NCI-H526 (cell line): Measurements from ENCODE around the gene USP36.
"Not testable (repeated sequence)": the region's sequence is repeated elsewhere in the genome, so short reads cannot be mapped to it uniquely, and the experiment has no call there.

Source experiments
- DNase-seq, 2 experiments: peaks; one replicate each; lab custom pipeline; 2025; lab: John Stamatoyannopoulos, UW

Gene USP36

DNA sequence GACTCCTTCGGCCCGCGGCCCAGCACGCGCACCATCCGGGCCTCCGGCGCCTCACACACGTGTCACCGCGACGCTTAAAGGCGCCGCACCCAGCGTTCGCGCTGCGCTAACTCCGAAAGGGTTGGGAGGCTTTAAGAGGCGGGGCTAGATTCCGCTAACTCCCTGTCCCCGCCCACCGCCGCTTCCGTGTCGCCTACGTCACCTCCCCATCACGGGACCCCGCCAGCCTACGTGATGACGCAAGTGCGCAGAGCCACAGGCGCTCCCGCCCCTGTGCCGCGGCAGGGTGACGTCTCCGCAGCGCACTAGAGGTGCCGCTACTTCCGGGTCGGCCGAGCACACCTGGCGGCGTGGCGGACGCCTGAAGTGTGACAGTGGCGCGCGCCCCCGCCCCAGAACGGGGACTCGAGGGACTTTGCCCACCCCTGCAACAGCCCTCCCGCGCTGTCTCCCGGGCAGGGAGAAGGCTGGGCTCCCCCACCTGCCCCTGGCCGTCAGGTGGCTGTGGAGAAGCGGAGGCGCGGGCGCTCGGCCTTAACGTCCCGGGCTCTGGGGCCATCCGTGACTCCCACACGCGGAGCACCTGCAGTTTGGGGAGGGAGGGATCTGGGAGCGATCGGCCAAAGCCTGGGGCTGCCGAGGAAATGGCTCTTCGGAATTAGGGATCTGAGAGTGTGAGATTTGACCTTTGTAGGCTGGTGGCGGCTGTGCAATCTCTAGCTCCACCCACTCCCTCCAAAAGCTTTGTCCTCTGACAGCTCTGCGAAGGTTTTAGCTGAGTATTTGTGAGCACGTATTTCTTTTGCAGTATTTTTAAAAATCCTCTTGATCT lies at the start of gene USP36:
Gene USP36, minus strand, starts transcription at position 35 of the 832 bp plus-strand sequence. CDS start 4,451 bp downstream, outside the sequence.
- DNase-seq = peak; percentile 97 to 100

DNA sequence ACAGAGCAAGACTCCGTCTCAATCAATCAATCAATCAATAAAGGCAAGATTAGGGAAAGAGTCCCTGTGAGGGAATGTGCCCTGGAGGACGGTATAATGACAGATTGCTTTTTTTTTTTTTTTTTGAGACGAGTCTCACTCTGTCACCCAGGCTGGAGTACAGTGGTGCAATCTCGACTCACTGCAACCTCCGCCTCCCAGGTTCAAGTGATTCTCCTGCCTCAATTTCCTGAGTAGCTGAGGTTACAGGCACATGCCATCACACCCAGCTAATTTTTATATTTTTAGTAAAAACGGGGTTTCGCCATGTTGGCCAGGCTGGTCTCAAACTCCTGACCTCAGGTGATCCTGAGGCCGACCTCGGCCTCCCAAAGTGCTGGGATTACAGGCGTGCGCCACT lies 49.5 kb upstream of the USP36 start:
- not testable (repeated sequence) for DNase-seq

DNA sequence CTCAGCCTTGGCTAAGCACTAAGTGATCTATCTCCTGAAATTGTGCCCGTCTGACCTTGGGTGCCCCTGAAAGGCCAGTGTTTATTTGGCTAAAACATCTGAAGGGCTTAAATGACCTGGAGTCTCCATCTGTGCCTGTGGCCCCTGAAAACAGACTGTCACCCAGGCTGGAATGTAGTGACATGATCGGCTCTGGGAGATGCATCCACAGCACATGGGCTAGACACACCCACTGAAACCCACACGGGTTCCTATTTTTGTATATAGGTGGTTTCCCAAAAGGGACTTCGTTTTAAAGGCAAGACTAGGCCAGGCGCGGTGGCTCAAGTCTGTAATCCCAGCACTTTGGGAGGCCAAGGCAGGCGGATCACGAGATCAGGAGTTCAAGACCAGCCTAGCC lies 48.9 kb upstream of the USP36 start:
- no peak for DNase-seq

DNA sequence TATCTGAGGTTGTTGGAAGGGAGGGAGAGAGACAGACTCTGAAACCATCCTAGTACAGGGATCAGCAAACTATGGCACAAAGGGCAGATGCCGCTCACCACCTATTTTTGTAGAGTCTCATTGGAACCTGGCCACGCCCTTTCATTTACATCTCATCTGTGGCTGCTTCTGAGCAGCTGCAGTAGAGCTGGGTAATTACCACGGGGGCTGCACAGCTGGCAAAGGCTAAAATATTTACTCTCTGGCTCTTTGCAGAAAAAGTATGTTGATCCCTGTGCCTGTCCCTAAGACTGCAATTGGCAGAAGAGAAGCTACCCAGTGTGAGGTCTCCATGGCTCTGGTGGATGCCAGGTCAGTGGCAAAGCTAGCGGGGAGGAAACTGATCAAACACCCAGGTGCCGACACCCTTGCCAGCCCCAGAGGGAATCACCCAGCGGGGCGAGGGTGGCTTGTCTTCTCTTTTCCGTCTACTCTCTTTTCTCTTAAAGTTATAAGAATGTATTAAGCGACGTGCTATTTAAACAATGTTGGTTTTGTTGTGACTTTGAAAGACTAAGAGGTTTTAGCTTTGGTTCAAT lies 48.4 kb upstream of the USP36 start:
- DNase-seq = peak; percentile 5 to 57

DNA sequence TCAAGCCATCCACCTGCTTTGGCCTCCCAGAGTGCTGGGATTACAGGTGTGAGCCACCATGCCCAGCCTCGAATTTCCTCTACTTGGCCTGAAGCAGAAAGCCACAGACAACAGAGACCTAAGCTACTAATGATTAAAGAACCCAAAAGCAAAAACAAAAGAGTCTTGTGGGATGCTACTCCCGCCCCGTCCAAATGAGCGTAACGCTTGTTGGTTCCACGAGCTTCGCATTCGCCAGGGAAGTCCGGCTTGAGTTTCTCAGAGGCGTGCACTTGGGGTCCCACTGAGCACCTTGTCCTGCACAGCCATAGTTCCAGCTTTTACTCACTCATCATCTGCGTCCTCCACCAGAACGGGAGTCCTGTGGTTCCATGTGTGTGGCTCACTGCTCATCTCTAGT lies 46.3 kb upstream of the USP36 start:
- DNase-seq = no peak

DNA sequence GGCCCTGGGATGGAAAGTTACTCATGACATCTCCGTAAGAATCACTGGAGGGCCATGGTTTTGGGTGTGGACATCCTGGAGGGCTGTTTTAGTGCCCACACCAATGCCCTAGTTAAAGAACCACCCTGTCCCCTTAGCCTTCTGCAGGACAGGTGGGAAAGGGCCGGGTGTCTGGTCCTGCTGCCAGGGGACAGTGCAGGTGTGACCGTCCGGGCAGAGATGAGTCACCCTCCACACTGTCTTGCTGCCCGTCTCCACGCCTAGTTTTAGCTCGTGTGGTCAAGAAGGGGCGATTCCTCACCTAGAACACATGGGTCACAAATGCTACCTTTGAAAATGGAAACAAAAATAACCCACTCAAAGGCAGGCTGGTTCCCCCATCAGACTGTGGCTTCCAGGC lies 45.3 kb upstream of the USP36 start:
- no peak for DNase-seq

DNA sequence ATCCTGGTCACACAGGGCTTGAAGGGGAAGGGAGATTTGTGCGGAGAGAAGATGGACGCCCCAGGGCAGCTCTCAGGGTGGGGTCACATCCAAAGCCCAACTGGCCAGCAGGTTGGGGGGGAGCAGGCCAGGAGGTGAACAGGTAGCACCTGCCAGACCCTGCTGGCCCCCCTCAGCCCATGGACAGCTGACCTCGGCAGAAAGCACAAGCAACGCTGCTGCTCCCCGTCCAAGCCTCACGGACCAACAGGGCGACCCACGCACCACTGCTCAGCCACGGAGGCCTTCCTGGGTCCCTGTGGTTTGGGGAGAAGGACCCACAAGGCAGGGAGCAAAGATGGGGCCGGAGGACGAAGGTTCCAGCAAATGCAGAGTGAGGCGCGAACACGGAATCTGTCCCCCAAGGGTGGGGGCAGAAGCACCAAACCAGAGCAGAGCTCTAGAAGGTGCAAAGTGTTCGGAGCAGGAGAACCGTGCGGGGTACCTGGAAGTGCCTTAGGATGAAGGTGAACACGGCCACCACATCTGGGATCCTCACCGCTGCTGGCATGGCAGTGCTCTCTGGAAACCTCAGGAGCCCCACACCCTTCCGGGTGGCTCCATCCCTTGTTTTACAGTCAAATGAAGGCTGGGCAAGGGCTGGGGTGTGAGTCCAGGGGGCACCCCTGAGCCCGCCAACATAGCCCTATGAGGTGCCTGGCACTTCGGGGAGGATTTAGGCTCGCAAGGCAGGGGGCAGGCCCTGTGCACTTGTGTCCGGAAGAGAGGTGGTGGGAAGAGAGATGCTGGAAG lies 44.5 kb upstream of the USP36 start:
- DNase-seq = no peak

DNA sequence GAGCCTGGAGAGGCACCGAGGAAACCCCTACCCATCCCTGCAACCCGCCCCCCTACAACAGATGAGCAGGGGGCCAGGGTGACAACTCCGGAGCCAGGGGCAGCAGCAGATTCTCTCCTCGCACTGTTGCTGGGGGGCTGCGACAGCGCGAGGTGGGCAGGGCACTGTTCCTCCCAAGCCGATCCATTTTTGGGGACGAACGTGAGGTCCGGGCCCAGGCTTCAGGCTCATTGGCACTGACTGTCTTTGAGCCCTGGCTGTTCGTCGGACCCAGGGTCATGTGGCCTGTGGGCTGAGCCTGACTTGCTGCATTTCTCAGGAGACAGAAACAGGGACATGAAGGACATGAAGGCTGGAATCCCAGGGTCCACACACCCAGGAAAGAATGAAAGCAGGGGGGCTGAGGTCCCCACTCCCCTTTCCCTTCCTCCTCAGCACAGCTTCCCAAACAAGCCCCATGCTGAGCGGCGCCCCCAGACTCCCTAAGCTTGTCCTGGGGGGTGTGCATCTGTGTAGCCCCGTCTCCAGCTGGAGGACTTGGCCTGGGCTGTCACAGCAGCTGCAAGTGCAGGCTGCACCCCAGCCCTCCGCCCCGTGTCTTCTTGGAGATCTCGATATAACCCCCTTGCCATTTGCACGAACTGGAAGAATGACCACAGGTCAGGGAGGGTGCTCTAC lies 43.7 kb upstream of the USP36 start:
- DNase-seq = no peak

DNA sequence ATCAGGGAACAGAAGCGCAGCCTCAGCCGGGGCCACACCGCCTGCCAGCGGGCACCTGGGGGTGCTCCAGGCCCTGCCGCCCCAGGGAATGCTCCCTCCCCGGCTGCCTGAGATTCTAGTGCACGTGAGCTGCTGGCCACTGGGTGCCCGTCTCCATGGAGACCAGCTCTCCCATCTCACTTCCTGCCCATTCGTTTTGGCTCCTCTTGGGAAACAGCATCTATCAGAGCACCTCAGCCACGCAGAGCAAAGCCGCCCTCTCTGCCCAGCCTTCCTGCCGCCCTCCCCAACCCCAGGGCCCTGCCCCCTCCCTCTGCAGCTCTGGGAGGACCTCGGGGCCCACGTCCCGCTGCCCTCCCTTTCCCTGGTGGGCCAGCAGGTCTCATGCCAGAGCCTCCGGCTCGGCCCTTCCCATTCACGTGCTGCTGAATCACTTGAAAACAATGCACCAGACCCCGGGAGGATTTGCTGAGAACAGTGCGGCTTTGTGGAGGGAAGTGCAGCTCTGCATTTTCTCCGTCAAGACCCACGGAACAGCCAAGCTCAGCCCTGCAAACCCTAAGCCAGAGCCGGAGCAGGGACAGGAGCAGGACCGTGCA lies 43.0 kb upstream of the USP36 start:
- DNase-seq = peak; percentile 4 to 60

DNA sequence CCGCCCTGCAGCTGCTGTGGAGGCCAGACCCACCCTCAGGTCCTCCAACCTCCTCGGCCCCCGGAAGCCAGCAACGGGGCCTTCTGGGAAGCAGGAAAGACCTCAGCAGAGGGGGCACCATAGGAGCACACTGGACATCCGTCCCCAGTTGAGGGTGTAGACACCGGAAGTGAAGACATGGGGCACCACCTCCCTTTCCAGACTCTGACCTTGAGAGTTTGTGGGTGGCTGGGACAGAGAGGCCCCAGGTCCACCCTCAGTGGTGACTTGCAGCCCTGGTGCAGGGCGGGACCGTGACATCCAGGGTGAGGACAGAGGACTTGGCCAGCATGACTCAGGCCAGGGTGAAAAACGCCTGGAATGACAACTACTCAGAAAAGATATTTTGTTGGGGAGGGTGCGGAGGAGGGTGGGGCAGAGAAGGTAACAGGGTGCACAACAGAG lies 42.5 kb upstream of the USP36 start:
- DNase-seq = no peak

DNA sequence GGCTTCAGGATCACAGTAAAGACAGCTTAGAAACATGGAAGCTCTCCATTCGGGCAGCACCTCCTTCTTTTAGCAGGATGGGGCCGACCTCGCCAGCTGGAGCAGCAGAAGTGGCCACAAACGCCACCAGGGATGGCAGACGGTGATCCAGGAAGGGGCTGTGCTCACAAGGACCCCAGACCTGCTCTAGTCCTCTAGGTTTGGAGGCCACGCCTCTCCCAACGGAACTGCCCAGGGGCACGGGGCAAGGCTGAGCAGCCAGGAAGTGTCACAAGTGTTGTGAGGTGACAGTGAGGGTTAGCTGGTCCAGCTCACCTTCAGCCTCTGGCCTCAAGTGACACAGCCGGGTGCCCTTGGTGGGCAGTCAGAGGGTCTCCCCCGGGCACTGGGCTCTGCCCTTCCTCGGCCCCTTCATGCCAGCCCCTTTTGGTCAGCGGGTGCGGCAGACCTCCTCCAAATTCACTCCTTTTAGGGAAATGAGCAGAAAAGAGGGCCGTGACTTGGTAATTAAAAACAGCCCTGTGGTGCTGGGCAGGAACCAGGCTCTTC lies 42.0 kb upstream of the USP36 start:
- DNase-seq = no peak

DNA sequence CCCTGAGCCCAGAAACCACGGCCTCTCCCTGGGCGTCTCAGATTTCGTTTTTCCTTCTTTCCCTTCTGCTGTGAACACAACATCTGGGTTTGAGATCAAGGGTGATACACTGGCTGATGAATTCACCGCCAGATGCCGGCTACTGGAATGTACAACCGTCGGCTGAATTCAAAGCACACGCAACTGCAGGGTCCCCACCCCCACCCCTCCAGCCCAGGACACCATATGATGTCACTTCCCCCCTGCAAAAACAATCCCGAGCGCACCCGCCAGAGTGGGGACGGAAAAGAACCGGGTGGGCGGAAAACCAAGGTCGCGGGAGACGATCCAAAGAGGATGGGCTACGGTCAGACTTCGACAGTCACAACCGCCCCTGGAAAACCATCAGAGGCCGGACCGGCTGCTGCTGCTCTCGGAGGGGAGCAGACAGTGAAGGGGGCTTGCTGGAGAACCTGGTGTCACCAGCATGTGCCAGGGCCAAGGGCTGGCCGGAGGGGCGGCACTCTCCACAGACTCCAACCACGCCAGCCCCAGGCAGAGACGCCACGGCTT lies 39.1 kb upstream of the USP36 start:
- no peak for DNase-seq

DNA sequence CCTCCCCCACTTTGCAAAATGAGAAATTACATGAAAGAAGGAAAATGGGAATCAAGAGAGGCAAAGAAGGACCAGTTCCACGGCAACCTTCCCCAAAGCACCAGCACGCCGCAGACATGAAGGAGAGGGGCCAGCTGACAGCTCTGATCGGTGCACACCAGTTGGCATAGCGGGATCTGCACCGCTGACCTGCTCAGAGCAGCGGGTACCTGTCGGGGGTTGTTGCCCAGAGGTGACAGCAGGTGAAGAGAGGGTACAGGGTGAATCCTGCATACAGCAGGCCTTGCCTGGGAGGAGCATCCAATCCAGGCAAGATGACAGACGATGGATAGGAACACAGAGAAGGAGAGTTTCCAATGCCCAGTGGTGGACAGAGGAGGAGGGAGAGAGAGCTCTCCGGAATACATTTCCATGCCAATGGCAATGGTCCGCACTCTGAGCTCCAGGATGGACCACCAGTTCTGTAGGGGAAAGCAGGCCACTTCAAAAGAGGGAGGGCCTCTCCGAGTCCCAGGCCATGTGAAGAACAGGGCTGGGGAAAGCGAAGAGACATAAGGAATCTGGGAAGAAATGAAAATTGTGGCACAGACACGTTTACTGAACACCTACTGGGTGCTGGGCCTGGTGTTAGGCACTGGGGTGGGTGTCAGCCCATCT lies 38.4 kb upstream of the USP36 start:
- no peak for DNase-seq

DNA sequence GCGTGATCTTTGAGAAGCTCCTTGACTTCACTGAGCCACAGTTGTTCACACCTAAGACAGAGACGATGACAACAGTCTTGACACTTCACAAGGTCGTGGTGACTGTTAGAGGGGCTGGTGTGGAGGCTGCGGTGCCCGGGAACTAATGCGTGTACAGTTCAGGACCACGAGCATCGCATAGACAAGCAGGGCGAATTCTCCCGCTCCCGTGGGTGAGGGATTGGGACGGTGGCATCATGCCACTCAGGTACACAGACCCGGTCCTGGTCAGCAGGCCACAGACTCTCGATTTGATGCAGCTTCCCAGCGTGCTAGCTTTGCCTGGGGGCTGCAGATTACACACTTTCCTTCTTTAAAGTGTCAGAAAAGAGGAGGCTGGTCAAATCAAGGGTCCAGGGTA lies 37.6 kb upstream of the USP36 start:
- DNase-seq = no peak

DNA sequence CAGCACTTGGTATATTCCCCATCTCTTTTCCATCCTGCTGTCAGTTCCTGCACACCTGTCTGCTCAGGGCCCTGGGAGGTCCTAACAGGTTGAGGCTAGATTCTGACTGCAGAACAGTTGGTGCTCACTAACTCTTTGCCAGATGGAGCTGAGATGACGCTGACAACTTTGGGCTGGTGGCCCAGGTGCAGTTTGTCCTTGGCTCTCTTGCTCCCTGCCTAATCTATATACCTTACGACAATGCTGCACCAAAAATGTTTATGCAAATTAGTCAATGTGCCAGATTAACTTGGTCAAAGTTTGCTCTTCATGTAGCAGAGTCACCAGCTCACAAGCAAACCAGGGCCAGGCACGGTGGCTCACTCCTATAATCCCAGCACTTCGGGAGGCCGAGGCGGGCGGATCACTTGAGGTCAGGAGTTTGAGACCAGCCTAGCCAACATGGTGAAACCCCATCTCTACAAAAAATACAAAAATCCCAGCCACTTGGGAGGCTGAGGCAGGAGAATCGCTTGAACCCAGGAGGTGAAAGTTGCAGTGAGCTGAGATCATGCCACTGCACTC lies 36.4 kb upstream of the USP36 start:
- peak in 1 of 2 experiments; percentile 28 for DNase-seq

DNA sequence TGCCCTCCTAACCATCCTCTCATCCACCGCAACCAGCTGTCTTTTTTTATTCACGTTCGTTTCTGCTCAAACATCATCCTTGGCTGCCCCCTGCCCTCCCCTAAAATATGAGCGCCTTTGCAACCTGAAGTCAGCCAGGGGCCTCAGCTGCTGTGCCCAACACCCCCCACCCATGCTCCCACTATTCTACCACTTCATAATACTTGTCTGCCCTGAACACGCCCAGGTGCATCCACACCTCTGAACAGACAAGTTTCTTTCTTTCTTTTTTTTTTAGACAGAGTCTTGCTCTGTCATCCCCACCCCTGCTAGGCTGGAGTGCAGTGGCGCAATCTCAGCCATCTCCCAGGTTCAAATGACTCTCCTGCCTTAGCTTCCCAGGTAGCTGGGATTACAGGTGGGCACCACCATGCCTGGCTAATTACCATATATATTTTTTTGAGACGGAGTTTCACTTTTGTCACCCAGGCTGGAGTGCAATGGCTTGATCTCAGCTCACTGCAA lies 35.5 kb upstream of the USP36 start:
- DNase-seq = no peak

DNA sequence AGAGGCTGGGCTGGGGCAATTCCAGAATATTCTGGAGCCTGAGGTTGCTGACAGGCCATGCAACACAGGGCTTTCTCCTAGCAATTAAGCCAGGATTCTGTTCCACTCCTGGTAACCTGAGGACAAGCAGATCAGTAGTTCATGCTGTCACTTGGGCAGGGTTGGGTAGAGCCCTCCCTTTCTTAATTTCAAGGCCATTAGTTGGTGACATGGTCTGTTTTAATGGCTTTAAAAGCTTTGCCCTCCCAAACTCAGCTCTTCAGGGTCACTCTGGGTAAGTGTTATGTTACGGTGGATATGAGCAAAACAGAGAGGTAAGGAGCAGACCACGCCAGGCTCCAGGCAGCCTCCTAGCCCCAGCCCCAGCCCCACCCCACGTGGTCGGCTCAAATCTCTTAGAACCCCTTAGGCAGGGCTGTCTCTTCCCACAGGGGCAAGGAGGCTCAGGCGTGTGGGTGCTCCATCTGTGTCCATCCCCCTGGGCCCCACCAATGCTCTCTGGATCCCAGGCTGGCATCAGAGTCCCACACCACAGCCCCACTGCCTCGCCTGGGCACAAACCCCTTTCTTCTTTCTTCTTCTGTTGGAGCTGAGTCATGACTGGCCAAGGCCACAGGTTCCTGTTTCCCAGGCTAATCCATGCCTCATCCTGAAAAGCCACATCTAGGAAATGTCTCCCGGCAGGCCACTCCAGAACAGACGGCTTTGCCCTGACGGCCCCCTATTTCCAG lies 34.9 kb upstream of the USP36 start:
- DNase-seq = no peak

DNA sequence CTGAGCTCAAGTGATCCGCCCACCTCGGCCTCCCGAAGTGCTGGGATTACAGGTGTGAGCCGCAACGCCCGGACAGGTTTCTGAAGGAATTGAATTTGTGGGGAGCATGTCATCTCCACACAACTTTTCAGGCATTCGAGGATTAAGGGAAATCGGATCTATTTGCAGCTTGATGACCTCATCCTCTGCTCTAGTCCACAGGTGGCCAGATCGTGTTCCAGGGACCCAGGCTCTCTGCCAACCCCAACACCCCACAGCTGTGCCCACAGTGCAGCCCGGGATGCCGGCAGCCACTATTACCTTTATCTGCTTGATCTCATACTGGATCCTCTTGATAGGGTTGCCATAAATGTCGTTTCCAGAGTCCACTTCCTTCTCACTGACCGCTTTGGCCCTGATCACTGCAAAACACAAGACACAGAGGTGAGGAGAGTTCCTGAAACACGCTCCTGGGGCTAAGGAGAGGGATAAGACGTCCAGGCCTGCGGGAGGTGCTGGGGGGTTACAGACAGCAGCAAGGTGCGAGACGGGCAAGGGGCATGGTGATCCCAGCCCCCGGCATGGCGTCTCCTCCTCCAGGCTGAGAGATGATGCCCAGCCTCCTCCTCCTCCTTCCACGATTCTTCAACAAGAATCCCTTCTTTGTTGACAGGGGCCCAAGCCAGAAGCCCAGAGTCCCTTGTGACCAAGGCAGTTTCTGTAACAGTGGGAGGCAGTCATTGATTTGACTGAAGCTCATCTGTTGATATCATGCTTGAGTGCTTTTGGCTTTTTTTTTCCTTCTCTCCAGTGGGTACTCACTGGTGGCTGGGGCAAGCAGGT lies 33.1 kb upstream of the USP36 start:
- DNase-seq = peak; percentile 18 to 66

DNA sequence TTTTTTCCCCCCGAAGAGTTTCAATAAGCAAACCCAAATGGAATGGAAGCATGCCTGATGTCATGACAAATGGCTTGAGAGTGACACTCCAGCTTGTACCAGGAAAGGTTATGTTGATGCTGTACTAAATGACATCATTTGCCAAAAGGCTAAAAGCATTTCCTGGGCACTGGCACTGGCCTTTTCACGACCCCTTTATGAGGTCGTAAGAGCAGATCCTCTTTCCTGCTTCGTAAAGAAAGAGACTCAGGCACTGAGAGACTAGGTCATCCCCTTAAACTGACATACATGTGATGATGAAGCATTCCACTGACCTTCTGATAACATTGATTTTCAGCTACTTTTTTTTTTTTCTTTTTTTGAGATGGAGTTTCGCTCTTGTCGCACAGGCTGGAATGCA lies 31.9 kb upstream of the USP36 start:
- DNase-seq = no peak
